DMS 273 (cell line): Measurements from ENCODE around the gene RNF227.

Experiments
- DNase-seq: peaks from one replicate; lab custom pipeline; 2025; ENCODE audit not compliant: unreplicated experiment; lab: John Stamatoyannopoulos, UW

Gene RNF227

DNA sequence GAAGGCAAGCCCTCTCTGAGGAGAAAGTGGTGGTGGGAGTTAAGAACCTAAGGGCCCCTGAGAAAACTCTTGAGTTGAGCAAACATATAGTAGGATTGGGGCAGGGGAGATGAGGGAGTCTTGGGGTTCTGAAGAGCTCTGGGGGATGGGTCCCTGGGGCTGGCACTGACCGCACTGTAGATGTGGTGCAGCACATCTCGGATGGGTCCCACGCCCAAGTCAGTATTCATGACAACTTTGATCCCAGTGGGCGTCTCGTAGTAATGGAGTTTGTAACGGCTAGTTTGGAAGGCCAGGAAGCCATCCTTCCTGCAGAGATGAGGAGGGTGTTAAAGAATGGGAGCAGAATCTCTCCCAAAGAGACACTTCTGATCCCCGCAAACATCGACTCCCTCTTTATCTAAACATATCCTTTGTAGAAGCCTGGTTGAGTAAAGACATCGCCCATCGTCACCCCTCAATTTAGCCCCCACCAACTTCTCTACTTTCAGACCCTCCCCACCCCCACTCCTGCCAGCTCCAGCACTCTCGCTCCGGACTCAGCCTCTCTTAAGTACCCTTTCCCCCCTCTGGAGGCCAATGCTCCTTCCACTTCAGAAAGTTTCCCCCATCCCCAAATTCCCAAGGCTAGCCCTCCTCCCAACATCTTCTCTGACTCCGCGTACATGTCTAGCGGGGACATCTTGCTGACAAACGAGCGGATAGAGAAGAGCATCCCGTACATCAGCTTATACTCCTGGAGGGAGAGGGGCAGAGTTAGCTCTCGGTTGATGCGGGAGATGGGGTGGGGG, 14.9 kb upstream of the RNF227 start:
- DNase-seq = peak; percentile 41

DNA sequence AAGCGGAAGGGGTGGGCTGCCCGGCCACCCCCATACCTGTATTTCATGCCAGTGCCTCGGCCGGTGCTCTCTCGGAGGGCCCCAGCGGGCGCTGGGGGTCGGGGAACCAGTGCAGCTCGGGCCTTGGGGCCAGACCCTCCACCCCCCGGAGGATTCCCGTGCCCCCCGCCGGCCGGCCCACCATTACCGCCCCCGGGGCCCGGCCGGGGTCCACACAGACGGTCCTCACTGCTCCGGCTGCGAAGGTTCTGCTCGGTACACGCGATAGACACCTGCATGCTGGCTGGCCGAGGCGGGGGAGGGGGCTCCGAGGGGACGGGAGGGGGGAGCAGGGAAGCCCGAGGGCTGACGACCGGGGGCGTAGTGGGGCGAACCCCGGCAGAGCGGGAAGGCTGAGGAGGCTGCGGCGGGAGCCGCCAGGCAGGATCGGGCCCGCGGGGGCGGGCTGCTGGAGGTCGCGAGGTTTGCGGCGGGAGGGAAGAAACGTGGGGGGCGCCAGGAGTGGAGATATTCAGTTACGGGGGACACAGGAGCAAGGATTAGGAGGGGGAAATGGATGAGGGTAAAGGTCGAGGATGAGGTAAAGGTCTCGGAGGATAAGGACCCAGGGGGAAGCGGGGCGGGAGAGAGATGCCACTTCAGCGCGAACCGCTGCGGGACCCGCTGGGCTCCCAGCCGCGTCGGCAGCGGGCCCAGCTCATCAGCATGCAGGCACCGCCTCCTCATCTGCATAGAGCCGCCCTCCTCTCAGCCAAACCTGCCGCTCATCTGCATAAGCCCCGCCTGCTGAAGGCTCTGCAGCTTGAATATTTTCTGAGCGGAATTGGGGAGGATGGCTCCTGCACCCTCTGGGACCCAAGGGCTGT, 13.3 kb upstream of the RNF227 start, which contains the start of gene KCNAB3:
Gene KCNAB3, minus strand, starts transcription at position 699 of the 866 bp plus-strand sequence. Its CDS starts 421 bp downstream, at position 278.
- no peak for DNase-seq

DNA sequence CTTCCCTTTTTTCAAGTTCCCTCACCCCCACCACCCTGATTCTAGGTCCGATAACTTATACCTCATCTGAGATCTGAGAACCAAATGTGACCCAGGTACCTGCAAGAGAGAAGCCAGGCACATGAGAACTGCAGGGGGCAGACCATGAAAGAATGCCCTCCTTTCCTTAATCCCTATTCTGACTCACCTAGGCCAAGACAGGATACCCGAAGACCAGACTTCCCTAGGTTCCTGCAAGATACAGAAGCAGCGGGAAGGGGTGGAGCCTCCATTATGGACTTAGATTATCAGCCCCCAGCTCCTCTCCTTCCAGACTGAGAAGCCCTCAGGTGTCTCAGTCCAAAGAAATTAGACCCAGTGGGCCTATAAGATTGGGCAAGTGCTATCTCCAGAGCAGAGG, 11.5 kb upstream of the RNF227 start:
- no peak for DNase-seq

DNA sequence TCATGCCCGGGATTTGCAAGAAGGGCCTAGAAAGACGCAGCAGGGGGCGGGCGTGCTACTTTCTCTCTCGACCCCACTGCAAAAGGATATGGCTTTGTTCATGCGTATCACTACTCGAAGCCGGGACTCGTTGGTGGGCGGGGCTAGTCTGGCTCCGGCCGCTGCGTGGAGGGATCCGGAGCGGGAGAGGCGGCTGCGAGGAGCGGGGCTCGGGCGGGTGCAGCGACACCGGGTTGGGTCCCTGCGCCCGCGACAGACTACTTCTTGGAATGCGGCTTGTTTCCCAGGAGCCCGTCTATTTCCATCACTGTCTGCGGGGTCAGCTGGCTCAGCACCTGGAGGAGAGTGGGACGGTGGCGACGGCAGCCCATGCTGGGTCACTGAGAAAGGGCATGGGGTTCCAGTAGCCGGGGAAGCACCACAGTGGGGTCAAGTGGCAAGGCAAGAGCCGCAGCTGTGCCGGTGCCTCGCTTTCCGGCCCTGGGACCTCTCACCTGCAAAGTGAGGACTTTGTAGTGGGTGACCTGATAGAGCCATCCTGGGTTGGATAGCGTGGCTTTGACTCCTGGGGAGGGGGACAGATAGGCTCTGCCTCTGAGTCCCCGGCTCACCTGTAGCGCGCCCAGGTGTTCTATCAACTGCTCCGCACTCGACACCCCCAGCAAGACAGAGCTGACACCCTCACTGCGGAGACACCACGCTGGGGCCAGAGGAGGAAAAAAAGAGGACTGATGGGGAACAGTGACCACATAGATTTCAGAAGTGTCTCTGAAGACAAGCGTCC, 6.9 kb upstream of the RNF227 start:
- no peak for DNase-seq

GRCh38 chr17:7922269-7922844, 6.3 kb upstream of the RNF227 start:
- no peak for DNase-seq

DNA sequence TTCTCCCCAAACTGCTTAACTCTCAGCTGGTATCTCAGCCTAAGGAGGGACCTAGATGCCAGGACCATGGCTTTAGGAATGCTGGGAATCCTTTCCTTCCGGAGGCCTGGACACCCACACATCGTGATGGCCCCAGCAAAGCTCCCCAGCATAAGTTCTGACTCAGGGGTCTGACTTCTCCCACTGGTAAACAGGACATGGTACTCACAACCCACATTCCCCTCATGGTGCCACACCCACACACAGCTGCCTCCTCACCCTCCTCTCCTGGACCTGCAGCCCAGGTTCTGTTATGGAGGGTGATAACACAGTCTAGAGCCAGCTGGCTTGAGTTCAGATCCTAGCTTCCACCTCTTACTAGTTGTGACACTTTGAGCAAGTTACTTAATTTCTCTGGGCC, 719 bp upstream of the RNF227 start:
- DNase-seq = no peak

- no peak for DNase-seq
Measured at GRCh38 chr17:7916385-7916682, 245 bp upstream of the RNF227 start.

GRCh38 chr17:7915179-7915610, 894 bp downstream of the RNF227 start:
- peak; percentile 77 for DNase-seq

DNA sequence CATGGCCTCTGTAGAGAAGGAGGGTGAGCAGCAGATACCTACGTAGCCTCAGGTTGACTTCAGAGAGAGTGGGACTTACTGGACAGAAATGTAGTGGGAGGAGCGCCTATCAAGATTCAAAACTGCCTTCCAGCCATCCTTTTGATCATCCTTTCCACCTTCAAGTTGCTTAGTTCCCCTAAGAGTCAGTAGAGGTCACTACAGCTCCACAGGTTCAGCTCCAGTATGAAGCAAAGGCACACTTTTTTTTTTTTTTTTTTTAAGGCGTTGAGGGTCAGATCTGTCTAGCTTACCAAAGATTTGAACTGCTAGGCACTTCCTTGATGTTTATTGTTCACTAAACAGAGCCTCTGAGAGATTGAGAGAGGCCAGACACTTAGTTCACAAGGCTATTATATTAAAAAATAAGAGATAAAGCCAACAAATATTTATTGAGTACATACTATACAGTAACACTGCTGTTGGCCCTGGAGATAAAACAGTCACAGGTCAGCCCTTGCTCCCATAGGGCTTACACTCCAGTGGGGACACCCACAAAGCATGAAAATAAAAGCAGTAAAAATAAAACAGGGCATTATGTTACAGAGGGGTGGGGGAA, 3.1 kb downstream of the RNF227 start:
- peak; percentile 77 for DNase-seq

DNA sequence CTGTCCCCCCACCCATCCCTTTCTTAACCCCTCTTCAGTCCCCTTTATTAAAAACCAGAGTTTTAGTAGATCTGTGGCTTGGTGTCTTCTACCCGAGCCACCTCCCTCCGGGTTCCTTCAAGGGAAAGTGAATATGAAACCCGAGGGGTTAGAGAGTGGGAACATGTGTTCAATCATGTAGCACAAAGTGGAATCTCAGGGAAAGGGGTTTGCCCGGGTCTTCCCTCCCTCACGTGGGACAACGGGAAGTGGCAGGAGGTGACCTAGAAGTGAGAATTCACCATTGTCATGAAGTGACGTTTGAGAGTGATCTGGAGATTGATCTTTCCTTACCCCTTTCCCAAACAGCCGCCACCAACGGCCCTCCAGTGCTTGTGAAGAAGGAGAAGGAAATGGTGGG, 5.0 kb downstream of the RNF227 start:
- DNase-seq = no peak

- DNase-seq = no peak
Measured at GRCh38 chr17:7910711-7911110, 5.4 kb downstream of the RNF227 start.

DNA sequence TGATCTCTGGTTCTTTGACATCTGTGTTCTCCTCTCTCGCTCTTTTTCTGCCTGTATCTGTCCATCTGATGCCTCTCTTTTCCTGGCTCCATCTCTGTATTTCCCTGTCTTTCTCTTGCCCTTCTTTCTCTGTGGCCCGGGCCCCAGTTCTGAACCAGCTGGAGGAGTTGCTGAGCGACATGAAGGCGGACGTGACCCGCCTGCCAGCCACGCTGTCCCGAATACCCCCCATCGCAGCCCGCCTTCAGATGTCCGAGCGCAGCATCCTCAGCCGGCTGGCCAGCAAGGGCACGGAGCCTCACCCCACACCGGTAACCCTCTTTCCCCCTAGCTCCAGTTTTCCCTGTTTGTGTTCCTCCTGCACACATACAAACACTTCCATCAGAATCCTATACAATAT, 5.8 kb downstream of the RNF227 start:
- DNase-seq = no peak

DNA sequence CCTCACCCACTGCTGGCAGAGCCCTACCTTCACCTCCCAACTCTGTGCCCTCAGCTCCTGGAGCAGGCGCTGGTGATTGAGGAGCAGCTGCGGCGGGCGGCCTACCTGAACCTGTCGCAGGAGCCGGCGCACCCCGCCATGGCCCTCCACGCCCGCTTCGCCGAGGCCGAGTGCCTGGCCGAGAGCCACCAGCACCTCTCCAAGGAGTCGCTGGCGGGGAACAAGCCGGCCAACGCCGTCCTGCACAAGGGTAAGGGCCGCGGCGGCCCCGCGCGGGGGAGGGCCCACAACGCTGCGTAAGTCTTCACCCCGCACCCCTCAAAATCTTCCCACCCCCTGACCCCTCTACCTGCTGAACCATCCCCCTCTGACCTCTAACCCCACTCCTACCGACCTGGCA, 7.0 kb downstream of the RNF227 start:
- DNase-seq = no peak

DNA sequence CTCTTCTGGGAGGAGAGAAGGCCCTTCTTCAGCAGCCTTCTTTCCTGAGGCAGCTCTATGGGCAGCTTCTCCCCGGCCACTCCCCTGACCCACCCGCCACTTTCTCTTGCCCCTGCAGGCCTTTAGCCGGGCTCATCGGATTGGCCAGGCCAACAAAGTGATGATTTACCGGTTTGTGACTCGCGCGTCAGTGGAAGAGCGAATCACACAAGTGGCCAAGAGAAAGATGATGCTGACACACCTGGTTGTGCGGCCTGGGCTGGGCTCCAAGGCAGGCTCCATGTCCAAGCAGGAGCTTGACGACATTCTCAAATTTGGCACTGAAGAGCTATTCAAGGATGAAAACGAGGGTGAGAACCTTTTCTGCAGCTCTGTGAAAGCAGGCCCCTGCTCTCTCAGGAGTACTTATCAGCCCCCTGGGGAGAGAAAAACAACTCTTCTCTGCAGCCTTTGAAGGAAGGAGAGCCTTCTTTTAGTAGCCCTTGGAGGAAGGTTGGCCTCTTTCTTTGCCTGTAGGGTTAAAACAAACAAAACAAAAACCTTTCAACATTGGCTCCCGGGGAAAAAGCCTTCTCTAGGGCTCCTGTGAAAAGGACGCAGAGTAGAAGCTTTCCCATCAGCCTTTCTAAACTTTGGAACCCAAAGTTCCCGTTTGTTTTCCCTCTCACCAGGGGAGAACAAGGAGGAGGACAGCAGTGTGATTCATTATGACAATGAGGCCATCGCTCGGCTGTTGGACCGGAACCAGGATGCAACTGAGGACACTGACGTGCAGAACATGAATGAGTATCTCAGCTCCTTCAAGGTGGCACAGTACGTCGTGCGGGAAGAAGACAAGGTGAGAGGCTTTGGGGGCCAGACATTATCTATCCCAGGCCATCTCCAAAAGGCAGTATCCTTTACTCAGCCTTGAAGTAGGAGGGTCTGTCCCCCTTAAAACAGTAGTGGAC, 12.7 kb downstream of the RNF227 start:
- DNase-seq = no peak

DNA sequence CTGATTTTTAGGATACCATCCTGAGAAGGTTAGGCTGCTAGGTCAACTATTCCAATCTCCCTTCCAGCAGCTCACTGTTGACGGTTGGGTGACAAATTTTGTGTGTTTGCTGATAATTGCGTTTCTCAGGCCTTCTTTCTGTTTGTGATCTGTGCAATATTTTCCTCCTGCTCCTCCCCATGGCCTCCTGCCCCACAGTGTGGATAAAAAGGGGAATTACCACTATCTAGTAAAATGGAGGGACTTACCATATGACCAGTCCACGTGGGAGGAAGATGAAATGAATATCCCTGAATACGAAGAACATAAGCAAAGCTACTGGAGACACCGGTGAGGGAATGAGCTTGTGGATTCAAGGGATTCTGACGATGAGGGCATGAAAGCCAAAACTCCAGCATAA, 18.3 kb downstream of the RNF227 start:
- DNase-seq = peak; percentile 51

DNA sequence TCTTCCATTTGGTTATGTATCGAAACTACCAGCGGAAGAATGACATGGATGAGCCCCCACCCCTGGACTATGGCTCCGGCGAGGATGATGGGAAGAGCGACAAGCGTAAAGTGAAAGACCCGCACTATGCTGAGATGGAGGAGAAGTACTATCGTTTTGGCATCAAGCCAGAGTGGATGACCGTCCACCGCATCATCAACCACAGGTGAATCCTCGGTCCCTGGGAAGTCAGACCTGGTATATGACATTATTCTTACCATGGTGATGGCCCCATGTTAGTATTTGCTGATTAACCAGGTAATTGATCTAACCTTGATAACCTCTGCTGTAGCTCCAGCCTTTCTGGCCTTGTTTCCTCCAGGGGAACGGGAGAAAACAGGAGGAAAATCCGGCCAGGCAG, 19.0 kb downstream of the RNF227 start:
- no peak for DNase-seq

- DNase-seq = no peak
Measured at GRCh38 chr17:7894866-7895265, 21.2 kb downstream of the RNF227 start.

DNA sequence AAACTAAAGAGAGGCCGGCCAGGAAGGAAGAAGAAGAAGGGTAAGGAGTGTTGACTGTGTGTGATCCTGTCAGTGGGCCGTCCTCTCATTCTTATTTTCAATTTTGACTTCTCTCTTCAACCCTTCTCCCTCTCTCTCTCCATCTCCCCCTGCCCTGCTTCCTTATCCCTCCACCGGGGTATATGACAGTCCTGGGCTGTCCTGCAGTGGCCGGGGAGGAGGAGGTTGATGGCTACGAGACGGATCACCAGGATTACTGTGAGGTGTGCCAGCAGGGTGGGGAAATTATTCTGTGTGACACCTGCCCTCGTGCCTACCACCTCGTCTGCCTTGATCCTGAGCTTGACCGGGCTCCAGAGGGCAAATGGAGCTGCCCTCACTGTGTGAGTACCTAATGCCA, 21.9 kb downstream of the RNF227 start:
- no peak for DNase-seq

DNA sequence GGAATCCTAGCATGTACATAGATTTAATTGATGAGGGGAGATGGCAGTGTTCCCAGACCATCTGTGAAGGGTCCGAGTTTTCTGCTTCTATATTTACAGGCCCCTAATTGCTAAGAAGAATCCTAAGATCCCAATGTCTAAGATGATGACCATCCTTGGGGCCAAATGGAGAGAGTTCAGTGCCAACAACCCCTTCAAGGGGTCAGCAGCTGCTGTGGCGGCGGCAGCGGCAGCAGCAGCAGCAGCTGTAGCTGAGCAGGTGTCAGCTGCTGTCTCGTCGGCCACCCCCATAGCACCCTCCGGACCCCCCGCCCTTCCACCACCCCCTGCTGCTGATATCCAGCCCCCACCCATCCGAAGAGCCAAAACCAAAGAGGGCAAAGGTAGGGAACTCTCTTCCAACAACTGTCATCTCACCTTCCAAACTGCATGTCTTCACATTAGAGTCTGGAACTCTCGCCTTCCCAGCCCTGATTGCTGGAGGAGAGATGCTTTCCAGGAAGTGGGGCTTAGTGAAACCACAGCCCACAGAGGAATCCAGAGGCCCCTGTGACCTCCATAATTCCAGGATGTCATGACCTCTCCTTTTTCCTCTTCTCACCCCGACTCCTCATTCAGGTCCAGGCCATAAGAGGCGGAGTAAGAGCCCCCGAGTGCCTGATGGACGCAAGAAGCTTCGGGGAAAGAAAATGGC, 22.8 kb downstream of the RNF227 start:
- no peak for DNase-seq
